HG03575 (cell line): Measurements from ENCODE around the gene CTNNB1.

ENCODE experiments used
- ATAC-seq: cut with Tn5 transposase; IDR thresholded peaks from one replicate; pipeline ENCODE4 v1.9.1; 2021; ENCODE audit not compliant: unreplicated experiment, insufficient number of reproducible peaks, low FRiP score; ENCODE audit errors: extremely low read depth

The CTNNB1 gene

GRCh38 chr3:41198950-41199865 is at the start of gene CTNNB1:
TSS of gene CTNNB1 (plus strand) at chr3:41199505. CDS start at chr3:41224069, 24,564 bp downstream.
- peak; percentile 52 for ATAC-seq

- ATAC-seq: no peak
Measured at GRCh38 chr3:41155834-41156233, 43.5 kb upstream of the CTNNB1 start.

DNA sequence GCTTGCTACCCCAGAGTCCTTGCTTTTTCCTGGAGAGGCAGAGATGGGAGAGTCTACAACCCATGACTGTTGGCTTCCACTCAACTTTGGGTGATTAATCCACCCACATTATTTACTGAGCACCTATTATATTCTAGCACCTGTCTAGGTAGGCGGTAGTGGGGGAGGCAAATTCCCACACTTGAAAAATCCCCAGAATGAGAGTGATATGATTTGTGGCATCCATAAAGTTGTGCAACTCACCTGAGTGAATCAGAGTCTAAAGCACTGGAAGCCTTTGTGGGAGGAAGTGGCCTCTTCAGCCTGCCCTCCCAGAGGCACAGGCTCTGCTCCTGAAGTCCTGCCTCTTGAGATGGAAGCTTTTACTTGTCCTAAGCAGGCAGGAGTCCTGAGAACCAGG is 40.4 kb upstream of the CTNNB1 start:
- no peak for ATAC-seq

DNA sequence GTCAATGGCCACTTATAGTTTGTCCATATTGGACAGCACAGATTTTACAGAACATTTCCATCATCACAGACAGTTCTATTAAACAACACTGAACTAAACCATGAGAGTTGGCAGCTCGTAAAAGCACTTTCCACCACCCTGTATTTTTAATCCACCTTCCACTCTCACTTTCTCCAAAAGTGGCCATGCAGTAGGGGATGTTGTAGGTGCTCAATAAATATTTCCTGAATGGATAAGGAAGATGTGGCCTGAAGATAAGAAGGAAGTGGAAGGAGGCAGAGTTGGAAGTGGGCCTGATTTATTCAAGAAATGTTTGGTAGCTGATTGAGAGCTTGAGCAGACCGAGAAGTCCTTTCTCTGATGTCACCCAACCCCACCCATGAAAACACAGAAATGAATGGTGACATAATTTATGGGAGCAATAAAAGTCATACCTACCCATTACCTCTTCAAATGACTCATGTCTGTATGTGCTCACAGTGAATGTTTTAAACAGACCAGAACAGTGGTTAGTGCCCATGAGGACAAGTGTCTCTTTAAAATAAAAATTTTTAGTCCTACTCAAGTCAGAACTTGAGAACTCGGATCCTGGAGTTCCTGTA is 39.6 kb upstream of the CTNNB1 start:
- no peak for ATAC-seq

- no peak for ATAC-seq
Measured at GRCh38 chr3:41162541-41162940, 36.8 kb upstream of the CTNNB1 start.

DNA sequence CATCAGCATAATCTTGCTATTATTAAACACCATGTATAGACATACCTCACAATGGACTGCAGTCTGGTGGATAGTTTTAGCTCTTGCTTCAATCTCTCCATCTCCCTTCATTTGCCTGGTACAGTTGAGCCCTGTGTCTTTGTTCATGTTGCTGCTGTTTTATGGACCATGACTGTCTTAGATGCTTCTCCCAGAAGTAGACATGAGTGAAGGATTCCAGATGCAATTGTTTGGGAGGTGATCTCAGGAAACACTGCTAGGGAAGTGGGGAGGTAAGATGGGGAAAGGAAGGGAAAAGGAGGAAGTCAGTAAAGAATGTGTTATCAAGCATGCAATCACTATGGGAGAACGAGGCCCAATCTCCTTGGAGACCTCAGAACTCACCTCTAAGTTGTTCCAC is 36.3 kb upstream of the CTNNB1 start:
- ATAC-seq: no peak

DNA sequence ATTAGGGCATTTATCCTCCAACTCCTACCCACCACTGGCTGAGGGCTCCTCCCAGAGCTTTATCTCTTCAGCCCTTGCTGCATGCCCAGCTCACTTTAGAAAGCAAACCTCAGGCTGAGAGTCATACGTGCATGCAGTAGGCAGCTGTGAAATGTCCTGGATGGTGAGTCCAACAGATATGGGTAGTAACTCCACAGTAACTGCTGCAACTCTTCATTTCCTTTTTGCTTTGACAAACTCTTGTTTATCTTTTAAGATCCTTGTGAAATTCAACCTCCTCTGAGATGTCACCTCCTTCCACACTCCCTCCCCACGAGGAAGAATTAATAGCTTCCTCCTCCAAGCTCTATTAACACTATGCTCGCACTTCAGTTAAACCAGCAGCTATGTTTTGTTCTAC is 35.9 kb upstream of the CTNNB1 start:
- ATAC-seq: no peak

DNA sequence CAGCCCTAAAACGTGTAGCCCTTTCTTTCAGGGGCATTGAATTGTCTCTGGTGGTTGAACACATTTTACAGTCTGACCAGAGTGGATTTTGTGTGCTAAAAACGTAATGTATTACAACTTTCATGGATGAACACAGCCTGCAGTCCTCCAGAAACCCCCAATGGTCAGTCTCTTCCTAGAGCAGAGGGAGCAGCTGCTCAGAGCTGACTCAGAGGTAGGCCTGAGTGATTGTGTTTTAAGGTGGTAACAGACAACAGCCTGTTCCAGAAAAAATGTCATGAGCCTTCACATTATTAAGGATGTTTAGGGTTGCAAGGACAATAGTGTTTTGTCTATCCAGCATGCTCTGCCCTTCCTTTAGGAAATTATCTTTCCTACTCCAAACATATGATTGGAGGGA is 34.5 kb upstream of the CTNNB1 start:
- ATAC-seq: no peak

- no peak for ATAC-seq
Measured at GRCh38 chr3:41167722-41168497, 31.4 kb upstream of the CTNNB1 start.

DNA sequence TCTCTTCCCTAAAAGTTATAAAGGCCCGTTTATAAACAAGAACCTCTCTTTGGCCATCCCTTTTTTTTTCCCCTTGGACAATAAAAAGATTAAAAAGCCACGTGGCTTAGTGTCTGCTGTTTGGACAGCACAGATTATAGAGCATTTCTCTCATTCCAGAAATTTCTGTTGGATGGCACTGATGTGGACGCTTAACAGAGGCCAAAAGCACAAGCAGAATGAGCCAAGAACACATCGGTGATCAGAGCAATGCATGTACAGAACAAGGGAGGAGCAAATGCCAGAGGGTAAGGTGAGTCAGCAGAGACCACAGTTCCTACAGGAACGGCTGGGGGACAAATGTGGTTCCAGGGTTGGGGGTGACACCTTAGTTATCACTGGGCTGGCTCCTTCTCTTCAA is 30.3 kb upstream of the CTNNB1 start:
- ATAC-seq: no peak

GRCh38 chr3:41173926-41174885 is 25.1 kb upstream of the CTNNB1 start:
- ATAC-seq: no peak

DNA sequence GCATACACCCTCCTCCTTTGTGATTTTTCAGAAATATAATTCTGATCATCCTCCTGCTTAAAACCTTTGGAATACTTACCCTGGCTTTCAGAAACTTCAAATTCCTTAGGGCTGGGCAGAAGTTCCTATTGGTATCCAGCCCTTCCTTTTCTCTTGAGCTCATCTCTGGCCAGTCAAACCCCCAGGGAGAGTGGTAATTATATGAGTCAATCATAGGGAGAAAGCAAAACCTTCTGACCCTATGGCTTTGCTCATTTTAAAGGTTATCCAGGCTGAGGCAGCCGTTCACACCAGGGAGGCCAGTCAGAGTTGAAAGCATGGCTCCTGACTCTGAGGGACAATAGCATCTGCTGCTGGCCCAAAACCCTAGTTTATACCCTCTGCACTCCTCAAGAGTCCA is 23.9 kb upstream of the CTNNB1 start:
- ATAC-seq: no peak

DNA sequence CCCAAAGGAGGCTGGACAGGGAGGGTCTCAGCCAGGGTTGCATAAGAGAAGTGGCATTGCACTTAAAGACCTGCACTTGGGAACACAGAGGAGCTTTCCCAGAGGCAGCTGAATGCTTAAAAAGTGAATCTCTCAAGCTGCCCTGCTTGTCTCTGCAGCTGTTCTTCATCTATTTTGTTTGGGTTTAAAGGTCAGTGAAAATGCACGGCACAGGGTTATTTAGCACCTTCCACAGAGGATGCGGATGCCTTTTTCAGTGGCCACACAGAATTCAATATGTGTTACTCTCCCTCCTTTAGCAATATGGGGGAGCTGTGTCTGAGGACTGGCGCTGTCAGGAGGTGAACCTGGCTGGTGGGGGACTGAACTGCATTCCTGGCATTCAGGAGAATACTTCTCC is 22.7 kb upstream of the CTNNB1 start:
- ATAC-seq: no peak

GRCh38 chr3:41178576-41178975 is 20.7 kb upstream of the CTNNB1 start:
- ATAC-seq: no peak

DNA sequence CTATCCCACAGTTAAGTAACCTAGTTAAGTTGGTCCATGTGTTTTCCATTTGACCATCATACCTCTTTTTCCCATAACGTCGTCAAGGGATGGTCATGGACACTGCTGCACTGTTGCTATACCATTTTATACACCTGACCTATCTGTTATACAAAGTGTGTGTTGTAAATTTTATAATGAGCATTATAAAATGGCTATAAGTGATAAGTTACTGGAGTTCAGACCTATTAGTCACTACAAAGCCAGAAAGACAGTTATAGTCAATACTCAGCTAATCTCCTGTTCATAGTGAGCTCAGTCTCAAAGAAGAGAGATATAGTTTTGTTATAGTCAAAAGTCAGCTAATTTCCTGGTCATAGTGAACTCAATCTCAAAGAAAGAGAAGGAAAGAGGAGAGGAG is 18.9 kb upstream of the CTNNB1 start:
- no peak for ATAC-seq

- ATAC-seq: no peak
Measured at GRCh38 chr3:41182504-41183059, 16.7 kb upstream of the CTNNB1 start.

- no peak for ATAC-seq
Measured at GRCh38 chr3:41184394-41184793, 14.9 kb upstream of the CTNNB1 start.

DNA sequence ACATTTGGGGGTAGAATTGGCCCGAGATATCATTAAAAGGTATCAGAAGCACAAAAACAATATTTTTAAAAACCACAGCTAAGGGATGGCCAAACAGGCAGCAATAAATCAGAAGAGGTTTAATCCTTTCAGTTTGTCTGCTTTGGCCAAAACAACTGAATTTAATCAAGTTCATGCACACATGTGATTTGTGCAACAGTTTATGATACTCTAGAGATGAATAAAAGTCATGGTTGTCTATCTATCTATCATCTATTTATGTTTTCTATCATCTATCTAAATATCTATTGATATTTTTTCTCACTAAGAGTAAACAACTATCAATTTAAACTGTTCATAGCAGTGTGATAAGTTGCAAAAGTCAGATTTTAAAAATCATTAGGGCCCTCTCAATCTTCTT is 13.0 kb upstream of the CTNNB1 start:
- ATAC-seq: no peak
